ENCODE measurements around the gene ANXA5.

Gene ANXA5

GRCh38 chr4:121711263-121712000 lies 14.7 kb upstream of the ANXA5 start (continued):
- TF ChIP-seq ZNF26 (tag by site-specific recombination; IDR thresholded peaks at IDR 0.05) (no peak), ZNF433 (tag by site-specific recombination; IDR thresholded peaks at IDR 0.05; ENCODE audit: low read depth) (no peak), ZNF311 (tag by site-specific recombination; IDR thresholded peaks at IDR 0.05; ENCODE audit: borderline replicate concordance) (no peak), ELK4 (IDR thresholded peaks at IDR 0.05; ENCODE audit: borderline replicate concordance, low read depth, low read length) (no peak), YY2 (tag by site-specific recombination; IDR thresholded peaks at IDR 0.05) (no peak), TCF7L2 (IDR thresholded peaks at IDR 0.05; ENCODE audit: borderline replicate concordance, low read depth, low read length) (no peak), ZNF677 (tag by site-specific recombination; IDR thresholded peaks at IDR 0.05) (no peak), ZSCAN18 (tag by site-specific recombination; IDR thresholded peaks at IDR 0.05) (no peak), ZNF580 (tag by site-specific recombination; IDR thresholded peaks at IDR 0.05) (no peak), SP3 (tag by site-specific recombination; IDR thresholded peaks at IDR 0.05) (peak; percentile 42; the same call in 1 of the 2 replicates), ZNF211 (tag by site-specific recombination; IDR thresholded peaks at IDR 0.05; ENCODE audit: low read depth) (no peak), ZBTB1 (tag by site-specific recombination; IDR thresholded peaks at IDR 0.05) (no peak), ZNF621 (tag by site-specific recombination; IDR thresholded peaks at IDR 0.05) (no peak), ZNF585B (tag by site-specific recombination; IDR thresholded peaks at IDR 0.05) (no peak), AEBP2 (tag by site-specific recombination; IDR thresholded peaks at IDR 0.05; ENCODE audit: borderline replicate concordance) (no peak), ZXDB (tag by site-specific recombination; IDR thresholded peaks at IDR 0.05) (peak; percentile 51), ZNF394 (tag by site-specific recombination; IDR thresholded peaks at IDR 0.05; ENCODE audit: borderline replicate concordance) (no peak), EGR2 (tag by site-specific recombination; IDR thresholded peaks at IDR 0.05; ENCODE audit: low read depth) (peak; percentile 57; the same call in 1 of the 2 replicates), ZNF280C (tag by site-specific recombination; IDR thresholded peaks at IDR 0.05) (no peak), SP2 (tag by site-specific recombination; IDR thresholded peaks at IDR 0.05) (peak; percentile 30; the same call in 1 of the 2 replicates), HOXC10 (CRISPR knock-in tag; IDR thresholded peaks at IDR 0.05) (no peak), ZNF626 (tag by site-specific recombination; IDR thresholded peaks at IDR 0.05) (no peak), ZNF404 (tag by site-specific recombination; IDR thresholded peaks at IDR 0.05) (no peak), ZNF514 (tag by site-specific recombination; IDR thresholded peaks at IDR 0.05) (no peak), ZNF24 (tag by site-specific recombination; IDR thresholded peaks at IDR 0.05) (0 out of 2 replicates have a peak, but pooled peaks have one; percentile 61), ZEB2 (tag by site-specific recombination; IDR thresholded peaks at IDR 0.05) (peak; percentile 84), PRDM10 (tag by site-specific recombination; IDR thresholded peaks at IDR 0.05) (no peak), ZNF266 (tag by site-specific recombination; IDR thresholded peaks at IDR 0.05; ENCODE audit: low read depth) (no peak)

All from HEK293 (cell line).